ENCODE data around the gene GABBR1.

The GABBR1 gene

GRCh38 chr6:29589423-29590048 is 43.4 kb downstream of the GABBR1 start:
- TF ChIP-seq POLR2A (IDR thresholded peaks at IDR 0.05; ENCODE audit: low read depth, low read length) (no peak), POLR2AphosphoS5 (IDR thresholded peaks at IDR 0.05; ENCODE audit: low read depth, low read length) (no peak), TAF1 (IDR thresholded peaks at IDR 0.05; ENCODE audit: borderline replicate concordance, low read depth, low read length) (no peak)
- FAIRE-seq = peak; percentile 77
- DNase-seq (ENCODE audit: insufficient read length) = no peak

- DNase-seq (ENCODE audit: insufficient read length) (no peak), FAIRE-seq (no peak)
- no peak for TF ChIP-seq POLR2A (IDR thresholded peaks at IDR 0.05; ENCODE audit: low read depth, low read length)
- no peak for TF ChIP-seq POLR2AphosphoS5 (IDR thresholded peaks at IDR 0.05; ENCODE audit: low read depth, low read length)
- TF ChIP-seq TAF1 (IDR thresholded peaks at IDR 0.05; ENCODE audit: borderline replicate concordance, low read depth, low read length) = no peak
Measured at GRCh38 chr6:29584821-29585220, 48.2 kb downstream of the GABBR1 start, which contains the start of gene OR2H2. TSS of gene OR2H2 (plus strand) at chr6:29585121. CDS start at chr6:29587945, 2,824 bp downstream.

- DNase-seq (ENCODE audit: insufficient read length) = no peak
- no peak for TF ChIP-seq POLR2A (IDR thresholded peaks at IDR 0.05; ENCODE audit: low read depth, low read length)
- no peak for TF ChIP-seq TAF1 (IDR thresholded peaks at IDR 0.05; ENCODE audit: borderline replicate concordance, low read depth, low read length)
- no peak for TF ChIP-seq POLR2AphosphoS5 (IDR thresholded peaks at IDR 0.05; ENCODE audit: low read depth, low read length)
- FAIRE-seq = no peak
Measured at GRCh38 chr6:29577544-29577943, 55.4 kb downstream of the GABBR1 start.

- TF ChIP-seq TAF1 (IDR thresholded peaks at IDR 0.05; ENCODE audit: borderline replicate concordance, low read depth, low read length) (no peak), POLR2A (IDR thresholded peaks at IDR 0.05; ENCODE audit: low read depth, low read length) (no peak), POLR2AphosphoS5 (IDR thresholded peaks at IDR 0.05; ENCODE audit: low read depth, low read length) (no peak)
- FAIRE-seq = no peak
- DNase-seq (ENCODE audit: insufficient read length) = no peak
Measured at GRCh38 chr6:29576056-29576455, 56.9 kb downstream of the GABBR1 start.

GRCh38 chr6:29567991-29568390 is 65.0 kb downstream of the GABBR1 start:
- DNase-seq (ENCODE audit: insufficient read length) = no peak
- FAIRE-seq = no peak
- TF ChIP-seq POLR2A (IDR thresholded peaks at IDR 0.05; ENCODE audit: low read depth, low read length) (no peak), TAF1 (IDR thresholded peaks at IDR 0.05; ENCODE audit: borderline replicate concordance, low read depth, low read length) (no peak), POLR2AphosphoS5 (IDR thresholded peaks at IDR 0.05; ENCODE audit: low read depth, low read length) (no peak)

GRCh38 chr6:29567541-29567940 is 65.4 kb downstream of the GABBR1 start:
- no peak for FAIRE-seq
- no peak for DNase-seq (ENCODE audit: insufficient read length)

GRCh38 chr6:29566856-29567255 is 66.1 kb downstream of the GABBR1 start:
- TF ChIP-seq POLR2A (IDR thresholded peaks at IDR 0.05; ENCODE audit: low read depth, low read length) (no peak), POLR2AphosphoS5 (IDR thresholded peaks at IDR 0.05; ENCODE audit: low read depth, low read length) (no peak), TAF1 (IDR thresholded peaks at IDR 0.05; ENCODE audit: borderline replicate concordance, low read depth, low read length) (no peak)
- no peak for DNase-seq (ENCODE audit: insufficient read length)
- FAIRE-seq = no peak

More at GRCh38 chr6:29567541-29567940, 65.4 kb downstream of the GABBR1 start:
- TF ChIP-seq POLR2AphosphoS5 (IDR thresholded peaks at IDR 0.05; ENCODE audit: low read depth, low read length) (no peak), POLR2A (IDR thresholded peaks at IDR 0.05; ENCODE audit: low read depth, low read length) (no peak), TAF1 (IDR thresholded peaks at IDR 0.05; ENCODE audit: borderline replicate concordance, low read depth, low read length) (no peak)

- FAIRE-seq (peak; percentile 33), DNase-seq (ENCODE audit: insufficient read length) (no peak)
- TF ChIP-seq POLR2A (IDR thresholded peaks at IDR 0.05; ENCODE audit: low read depth, low read length) (no peak), TAF1 (IDR thresholded peaks at IDR 0.05; ENCODE audit: borderline replicate concordance, low read depth, low read length) (no peak), POLR2AphosphoS5 (IDR thresholded peaks at IDR 0.05; ENCODE audit: low read depth, low read length) (no peak)
Measured at GRCh38 chr6:29564875-29565274, 68.1 kb downstream of the GABBR1 start.

- no peak for DNase-seq (ENCODE audit: insufficient read length)
- FAIRE-seq = peak; percentile 33
- TF ChIP-seq POLR2AphosphoS5 (IDR thresholded peaks at IDR 0.05; ENCODE audit: low read depth, low read length) (no peak), TAF1 (IDR thresholded peaks at IDR 0.05; ENCODE audit: borderline replicate concordance, low read depth, low read length) (no peak), POLR2A (IDR thresholded peaks at IDR 0.05; ENCODE audit: low read depth, low read length) (no peak)
Measured at GRCh38 chr6:29563435-29563965, 69.5 kb downstream of the GABBR1 start.

GRCh38 chr6:29561606-29562181 is 71.3 kb downstream of the GABBR1 start:
- DNase-seq (ENCODE audit: insufficient read length) (no peak), FAIRE-seq (no peak)
- TF ChIP-seq POLR2A (IDR thresholded peaks at IDR 0.05; ENCODE audit: low read depth, low read length) (no peak), TAF1 (IDR thresholded peaks at IDR 0.05; ENCODE audit: borderline replicate concordance, low read depth, low read length) (no peak), POLR2AphosphoS5 (IDR thresholded peaks at IDR 0.05; ENCODE audit: low read depth, low read length) (no peak)

GRCh38 chr6:29561091-29561490 is 71.9 kb downstream of the GABBR1 start:
- TF ChIP-seq POLR2AphosphoS5 (IDR thresholded peaks at IDR 0.05; ENCODE audit: low read depth, low read length) (no peak), TAF1 (IDR thresholded peaks at IDR 0.05; ENCODE audit: borderline replicate concordance, low read depth, low read length) (no peak), POLR2A (IDR thresholded peaks at IDR 0.05; ENCODE audit: low read depth, low read length) (no peak)

More at GRCh38 chr6:29561091-29561490, 71.9 kb downstream of the GABBR1 start:
- FAIRE-seq (no peak), DNase-seq (ENCODE audit: insufficient read length) (no peak)

All from GM12892 (cell line).